Suprapubic skin (tissue), 4 donors: Measurements from ENCODE around the gene ANKRD11. TPM values are rescaled to one million over a fixed set of nuclear protein-coding genes. Genes with fewer than 3 reads are reported as not detected.

Source experiments
- DNase-seq, 2 donors: peaks; one replicate each; pipeline ENCODE4 v3.0.0-alpha.2; 2019; ENCODE audit warnings: low spot score in 2 of 2
- H3K27ac ChIP-seq: fragments of 200-600 bp; sonication (generic); one replicate; pipeline ENCODE4 v1.5.1; 2019
- H3K27me3 ChIP-seq: fragments of 200-600 bp; sonication (generic); one replicate; pipeline ENCODE4 v1.5.1; 2019
- H3K36me3 ChIP-seq: fragments of 200-600 bp; sonication (generic); one replicate; pipeline ENCODE4 v1.5.1; 2019
- H3K4me1 ChIP-seq: fragments of 200-600 bp; sonication (generic); one replicate; pipeline ENCODE4 v1.5.1; 2019
- H3K4me3 ChIP-seq: fragments of 200-600 bp; sonication (generic); one replicate; pipeline ENCODE4 v1.5.1; 2019; ENCODE audit warnings: mild to moderate bottlenecking
- H3K9me3 ChIP-seq: fragments of 200-600 bp; sonication (generic); one replicate; pipeline ENCODE4 v1.5.1; 2019
- CTCF ChIP-seq, 2 donors: fragments of 200-600 bp in 1 of 2; fragments of 450-650 bp in 1 of 2; sonication (generic) in 1 of 2; IDR thresholded peaks; one replicate each; pipeline ENCODE4 v1.5.1; 2016 to 2019; ENCODE audit warnings: antibody characterized with exemption in 2 of 2, mild to moderate bottlenecking in 1 of 2, moderate library complexity in 1 of 2
- EP300 ChIP-seq: sonication (generic); formaldehyde crosslinking; IDR thresholded peaks from one replicate; pipeline ENCODE4 v1.6.1; 2017; ENCODE audit warnings: antibody characterized with exemption
- POLR2A ChIP-seq, 2 donors: fragments of 450-650 bp; IDR thresholded peaks; one replicate each; pipeline ENCODE4 v1.6.1; 2017; ENCODE audit warnings: antibody characterized with exemption in 2 of 2, mild to moderate bottlenecking in 2 of 2, moderate library complexity in 2 of 2
- POLR2AphosphoS5 ChIP-seq, 3 donors: sonication (generic); formaldehyde crosslinking; IDR thresholded peaks; one replicate each; pipeline ENCODE4 v1.6.1; 2017; ENCODE audit warnings: antibody characterized with exemption in 3 of 3
- WGBS: methylation state at CpG from one replicate; pipeline ENCODE4 v1.1.5; 2018; 5-methylcytosine and 5-hydroxymethylcytosine counted together
- total RNA-seq, 4 donors: library from RNA; depleted of rRNA; stranded (reverse); fragments of >200 nt; gene quantifications; one replicate each; pipeline ENCODE4 v1.1.0, GENCODE V29; 2016

The ANKRD11 gene
- total RNA-seq, 4 donors from 2014 or later = 85.4 to 212 (median 127) TPM

GRCh38 chr16:89312598-89313299 lies 177.6 kb downstream of the ANKRD11 start:
- WGBS = 91% methylated on average over 19 of the region's 22 CpGs
- Histone ChIP-seq H3K27me3 (no peaks in the 10 kb centered on the region), H3K9me3 (no peaks in the 10 kb centered on the region), H3K4me1 (peaks cover 70% of the 10 kb centered on the region), H3K36me3 (peaks cover 19% of the 10 kb centered on the region), H3K4me3 (no peak overlapping the region), H3K27ac (no peak overlapping the region)
- TF ChIP-seq POLR2AphosphoS5 (IDR thresholded peaks at IDR 0.05) (no peak), EP300 (no peak), CTCF (IDR thresholded peaks at IDR 0.05) (no peak), POLR2A (IDR thresholded peaks at IDR 0.05) (no peak)
- DNase-seq = no peak

- peaks cover 19% of the 10 kb centered on the region for H3K36me3 ChIP-seq
- no peak for DNase-seq
- TF ChIP-seq CTCF (IDR thresholded peaks at IDR 0.05) = no peak
- no peak for TF ChIP-seq EP300
- H3K4me3 ChIP-seq = no peak overlapping the region
- no peak overlapping the region for H3K27ac ChIP-seq
- H3K4me1 ChIP-seq = peaks cover 65% of the 10 kb centered on the region
- H3K9me3 ChIP-seq = no peaks in the 10 kb centered on the region
- WGBS = 73% methylated on average over 11 of the region's 11 CpGs
- no peaks in the 10 kb centered on the region for H3K27me3 ChIP-seq
Measured at GRCh38 chr16:89312194-89312593, 178.2 kb downstream of the ANKRD11 start.

- H3K4me3 ChIP-seq = no peak overlapping the region
- H3K9me3 ChIP-seq = no peaks in the 10 kb centered on the region
- H3K36me3 ChIP-seq = peaks cover 19% of the 10 kb centered on the region
- H3K27me3 ChIP-seq = no peaks in the 10 kb centered on the region
- 91% methylated on average over 6 of the region's 6 CpGs for WGBS
- TF ChIP-seq EP300 (no peak), POLR2AphosphoS5 (IDR thresholded peaks at IDR 0.05) (no peak), POLR2A (IDR thresholded peaks at IDR 0.05) (no peak), CTCF (IDR thresholded peaks at IDR 0.05) (no peak)
- H3K4me1 ChIP-seq = peaks cover 59% of the 10 kb centered on the region
- H3K27ac ChIP-seq = no peak overlapping the region
- no peak for DNase-seq
Measured at GRCh38 chr16:89311636-89312035, 178.7 kb downstream of the ANKRD11 start.

- H3K27ac ChIP-seq = no peak overlapping the region
- H3K9me3 ChIP-seq = no peaks in the 10 kb centered on the region
- no peak for TF ChIP-seq POLR2A (IDR thresholded peaks at IDR 0.05)
- no peak for TF ChIP-seq POLR2AphosphoS5 (IDR thresholded peaks at IDR 0.05)
- TF ChIP-seq CTCF (IDR thresholded peaks at IDR 0.05) = no peak
- TF ChIP-seq EP300 = no peak
- H3K4me1 ChIP-seq = peaks cover 38% of the 10 kb centered on the region
- DNase-seq = no peak
- H3K4me3 ChIP-seq = no peak overlapping the region
- WGBS = 88% methylated on average over 15 of the region's 16 CpGs
- no peaks in the 10 kb centered on the region for H3K27me3 ChIP-seq
- peaks cover 26% of the 10 kb centered on the region for H3K36me3 ChIP-seq
Measured at GRCh38 chr16:89309438-89310122, 180.8 kb downstream of the ANKRD11 start.
